Gastroesophageal sphincter (tissue), 4 donors: ENCODE measurements around the gene TMPRSS3. TPM values are rescaled to one million over a fixed set of nuclear protein-coding genes. Genes with fewer than 3 reads are reported as not detected.

ENCODE experiments used
- ATAC-seq: fragments of 150-250 bp; one replicate; pipeline ENCODE4 v1.9.1; 2016; ENCODE audit warnings: mild to moderate bottlenecking, moderate library complexity
- H3K27ac ChIP-seq, 4 donors: fragments of 200-600 bp; sonication (generic) in 3 of 4; 1 replicate in 3 of 4; 2 replicates in 1 of 4; pipeline ENCODE4 v1.5.1; 2016 to 2019
- H3K27me3 ChIP-seq: fragments of 200-600 bp; sonication (generic); one replicate; pipeline ENCODE4 v1.5.1; 2019
- H3K36me3 ChIP-seq, 2 donors: fragments of 200-600 bp; sonication (generic); one replicate each; pipeline ENCODE4 v1.5.1; 2019; ENCODE audit warnings: control low read depth in 1 of 2
- H3K4me1 ChIP-seq, 3 donors: fragments of 200-600 bp; sonication (generic); 1 replicate in 2 of 3; 2 replicates in 1 of 3; pipeline ENCODE4 v1.5.1; 2016 to 2019; ENCODE audit warnings: control low read depth in 2 of 3
- H3K4me3 ChIP-seq, 2 donors: fragments of 200-600 bp; sonication (generic); one replicate each; pipeline ENCODE4 v1.5.1; 2019; ENCODE audit warnings: mild to moderate bottlenecking in 1 of 2, moderate library complexity in 1 of 2
- H3K9me3 ChIP-seq, 3 donors: fragments of 200-600 bp; sonication (generic); one replicate each; pipeline ENCODE4 v1.5.1; 2017 to 2019; ENCODE audit warnings: control low read depth in 2 of 3
- EP300 ChIP-seq: sonication (generic); formaldehyde crosslinking; IDR thresholded peaks from one replicate; pipeline ENCODE4 v1.6.1; 2017; ENCODE audit warnings: antibody characterized with exemption, mild to moderate bottlenecking
- POLR2A ChIP-seq, 2 donors: fragments of 450-650 bp; IDR thresholded peaks; one replicate each; pipeline ENCODE4 v1.6.1; 2017; ENCODE audit warnings: antibody characterized with exemption in 2 of 2, mild to moderate bottlenecking in 2 of 2, moderate library complexity in 1 of 2
- POLR2AphosphoS5 ChIP-seq: sonication (generic); formaldehyde crosslinking; IDR thresholded peaks from one replicate; pipeline ENCODE4 v1.6.1; 2017; ENCODE audit warnings: antibody characterized with exemption
- WGBS, 2 donors: methylation state at CpG; one replicate each; pipeline ENCODE4 v1.1.5; 2018; ENCODE audit warnings: low coverage in 1 of 2; 5-methylcytosine and 5-hydroxymethylcytosine counted together
- total RNA-seq, 4 donors: library from RNA; depleted of rRNA; stranded (reverse); fragments of >200 nt; gene quantifications; one replicate each; pipeline ENCODE4 v1.1.0, GENCODE V29; 2016
- TF ChIP-seq, protein P1 (sequence below), 4 experiments: fragments of 200-600 bp in 2 of 4; fragments of 450-650 bp in 2 of 4; sonication (generic) in 1 of 4; IDR thresholded peaks; one replicate each; pipeline ENCODE4 v1.5.1; 2017 to 2019; ENCODE audit warnings: antibody characterized with exemption in 4 of 4, mild to moderate bottlenecking in 2 of 4, moderate library complexity in 2 of 4

Gene TMPRSS3
- total RNA-seq, 4 donors from 2014 or later: 0.52 TPM; not detected in 3

- H3K27me3 ChIP-seq: peaks cover 49% of the 10 kb centered on the region
- H3K36me3 ChIP-seq: no peaks in the 10 kb centered on the region
- peaks cover 0 to 21% (median 0%) of the 10 kb centered on the region in 3 donors for H3K9me3 ChIP-seq
- H3K27ac ChIP-seq: no peak overlapping the region
- no peaks in the 10 kb centered on the region for H3K4me1 ChIP-seq
- H3K4me3 ChIP-seq: no peak overlapping the region
- TF ChIP-seq POLR2AphosphoS5 (no peak), EP300 (no peak), POLR2A (IDR thresholded peaks at IDR 0.05) (no peak)
- TF ChIP-seq, protein P1, sequence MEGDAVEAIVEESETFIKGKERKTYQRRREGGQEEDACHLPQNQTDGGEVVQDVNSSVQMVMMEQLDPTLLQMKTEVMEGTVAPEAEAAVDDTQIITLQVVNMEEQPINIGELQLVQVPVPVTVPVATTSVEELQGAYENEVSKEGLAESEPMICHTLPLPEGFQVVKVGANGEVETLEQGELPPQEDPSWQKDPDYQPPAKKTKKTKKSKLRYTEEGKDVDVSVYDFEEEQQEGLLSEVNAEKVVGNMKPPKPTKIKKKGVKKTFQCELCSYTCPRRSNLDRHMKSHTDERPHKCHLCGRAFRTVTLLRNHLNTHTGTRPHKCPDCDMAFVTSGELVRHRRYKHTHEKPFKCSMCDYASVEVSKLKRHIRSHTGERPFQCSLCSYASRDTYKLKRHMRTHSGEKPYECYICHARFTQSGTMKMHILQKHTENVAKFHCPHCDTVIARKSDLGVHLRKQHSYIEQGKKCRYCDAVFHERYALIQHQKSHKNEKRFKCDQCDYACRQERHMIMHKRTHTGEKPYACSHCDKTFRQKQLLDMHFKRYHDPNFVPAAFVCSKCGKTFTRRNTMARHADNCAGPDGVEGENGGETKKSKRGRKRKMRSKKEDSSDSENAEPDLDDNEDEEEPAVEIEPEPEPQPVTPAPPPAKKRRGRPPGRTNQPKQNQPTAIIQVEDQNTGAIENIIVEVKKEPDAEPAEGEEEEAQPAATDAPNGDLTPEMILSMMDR (IDR thresholded peaks at IDR 0.05): no peak
- 60 to 78% methylated on average over 4 to 9 of the region's 17 CpGs for WGBS, 2 donors
- no peak for ATAC-seq
Observed at GRCh38 chr21:42379426-42380215, 16.2 kb downstream of the TMPRSS3 start.

DNA sequence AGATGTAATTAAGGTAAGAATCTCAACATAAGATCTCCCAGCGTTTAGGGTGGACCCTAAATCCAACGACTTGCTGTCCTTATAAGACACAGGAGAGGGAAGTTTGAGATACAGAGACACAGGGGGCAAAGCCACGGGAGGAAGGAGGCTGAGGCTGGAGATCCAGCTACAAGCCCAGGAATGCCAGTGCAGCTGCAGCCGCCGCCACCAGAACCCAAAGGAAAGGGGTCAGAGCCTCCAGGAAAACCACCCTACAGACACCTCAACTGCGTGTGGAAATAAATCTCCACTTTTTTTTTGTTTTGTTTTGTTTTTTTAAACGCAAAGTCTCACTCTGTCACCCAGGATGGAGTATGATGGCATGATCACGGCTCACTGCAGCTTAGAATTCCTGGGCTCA, 17.4 kb downstream of the TMPRSS3 start:
- H3K36me3 ChIP-seq: no peaks in the 10 kb centered on the region

GRCh38 chr21:42377951-42378340, 17.9 kb downstream of the TMPRSS3 start:
- no CpG with 5 or more reads among the region's 5 CpGs for WGBS, 2 donors
- H3K27me3 ChIP-seq: peaks cover 41% of the 10 kb centered on the region
- H3K27ac ChIP-seq: no peak overlapping the region
- ATAC-seq: no peak
- H3K4me1 ChIP-seq: no peaks in the 10 kb centered on the region
- H3K9me3 ChIP-seq: peaks cover 0 to 18% (median 0%) of the 10 kb centered on the region in 3 donors
- no peaks in the 10 kb centered on the region for H3K36me3 ChIP-seq
- TF ChIP-seq EP300 (no peak), POLR2A (IDR thresholded peaks at IDR 0.05) (no peak), POLR2AphosphoS5 (no peak)
- TF ChIP-seq, protein P1 (IDR thresholded peaks at IDR 0.05): no peak
- no peak overlapping the region for H3K4me3 ChIP-seq

More for the DNA sequence above, 17.4 kb downstream of the TMPRSS3 start:
- peaks cover 45% of the 10 kb centered on the region for H3K27me3 ChIP-seq
- 62 to 71% methylated on average over 3 to 5 of the region's 8 CpGs for WGBS, 2 donors
- no peak for TF ChIP-seq POLR2AphosphoS5
- no peak for TF ChIP-seq EP300
- TF ChIP-seq, protein P1 (IDR thresholded peaks at IDR 0.05): no peak
- TF ChIP-seq POLR2A (IDR thresholded peaks at IDR 0.05): no peak
- no peak for ATAC-seq
- no peak overlapping the region for H3K27ac ChIP-seq
- H3K4me1 ChIP-seq: no peaks in the 10 kb centered on the region
- peaks cover 0 to 21% (median 0%) of the 10 kb centered on the region in 3 donors for H3K9me3 ChIP-seq
- H3K4me3 ChIP-seq: no peak overlapping the region

GRCh38 chr21:42377211-42377950, 18.5 kb downstream of the TMPRSS3 start:
- Histone ChIP-seq H3K4me1 (no peaks in the 10 kb centered on the region), H3K27me3 (peaks cover 38% of the 10 kb centered on the region), H3K4me3 (no peak overlapping the region), H3K36me3 (no peaks in the 10 kb centered on the region), H3K27ac (no peak overlapping the region), H3K9me3 (peaks cover 0 to 12% (median 0%) of the 10 kb centered on the region in 3 donors)
- 66 to 79% methylated on average over 5 to 18 of the region's 24 CpGs for WGBS, 2 donors
- TF ChIP-seq POLR2A (IDR thresholded peaks at IDR 0.05) (no peak), EP300 (no peak), POLR2AphosphoS5 (no peak)
- TF ChIP-seq, protein P1 (IDR thresholded peaks at IDR 0.05): no peak
- no peak for ATAC-seq
